GM12874 (cell line): ENCODE data around the gene GABBR2.

Experiments
- CTCF ChIP-seq: IDR thresholded peaks from 2 replicates; pipeline ENCODE4 v1.5.1; 2011; ENCODE audit warnings: low read depth, mild to moderate bottlenecking, control low read depth, low read length, moderate library complexity; ENCODE audit not compliant: insufficient read depth

GABBR2 gene

GRCh38 chr9:98694943-98695342 is 13.8 kb downstream of the GABBR2 start:
- TF ChIP-seq CTCF, result no peak

GRCh38 chr9:98692392-98692791 is 16.3 kb downstream of the GABBR2 start:
- no peak for TF ChIP-seq CTCF

GRCh38 chr9:98691890-98692289 is 16.8 kb downstream of the GABBR2 start:
- TF ChIP-seq CTCF, result no peak

GRCh38 chr9:98690686-98691085 is 18.0 kb downstream of the GABBR2 start:
- no peak for TF ChIP-seq CTCF

- no peak for TF ChIP-seq CTCF
These were observed 19.8 kb downstream of the GABBR2 start for GRCh38 chr9:98688710-98689495.

GRCh38 chr9:98687911-98688310 is 20.8 kb downstream of the GABBR2 start:
- TF ChIP-seq CTCF, result no peak

GRCh38 chr9:98686961-98687855 is 21.5 kb downstream of the GABBR2 start:
- TF ChIP-seq CTCF, result no peak
